Ovary (tissue), 3 donors: Measurements from ENCODE around the gene ZC3H10.

Source experiments
- EP300 ChIP-seq: sonication (generic); formaldehyde crosslinking; IDR thresholded peaks from one replicate; pipeline ENCODE4 v1.6.1; 2017; ENCODE audit warnings: antibody characterized with exemption
- TF ChIP-seq, protein P1 (sequence below), 3 donors: fragments of 450-650 bp in 2 of 3; fragments of 200-600 bp in 1 of 3; IDR thresholded peaks; one replicate each; pipeline versions ENCODE4 v1.5.1 to v1.8.0; 2016 to 2022; ENCODE audit warnings: antibody characterized with exemption in 3 of 3, mild to moderate bottlenecking in 1 of 3
- donor health status: DM: no; HTN: no; CAD: no.

DNA sequence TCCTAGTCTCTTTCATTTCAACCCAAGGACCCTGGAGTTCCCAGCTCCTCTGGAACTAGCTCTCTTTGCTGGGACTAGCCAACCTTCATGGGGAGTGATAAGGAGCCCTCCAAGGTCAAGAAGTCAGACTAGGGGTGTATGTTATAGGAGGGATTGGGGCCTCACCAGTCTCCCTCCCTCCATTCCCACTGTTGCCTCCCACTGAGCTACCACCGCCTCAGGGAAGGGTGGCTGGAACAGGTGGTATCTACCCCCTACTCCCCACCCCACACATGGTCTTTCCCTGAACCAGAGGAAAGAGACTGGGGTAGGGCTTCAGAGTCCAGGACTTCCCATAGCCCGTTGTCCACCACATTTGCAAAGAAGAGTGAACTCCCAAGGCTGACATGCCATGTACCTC lies 35.7 kb upstream of the ZC3H10 start:
- TF ChIP-seq, protein P1, sequence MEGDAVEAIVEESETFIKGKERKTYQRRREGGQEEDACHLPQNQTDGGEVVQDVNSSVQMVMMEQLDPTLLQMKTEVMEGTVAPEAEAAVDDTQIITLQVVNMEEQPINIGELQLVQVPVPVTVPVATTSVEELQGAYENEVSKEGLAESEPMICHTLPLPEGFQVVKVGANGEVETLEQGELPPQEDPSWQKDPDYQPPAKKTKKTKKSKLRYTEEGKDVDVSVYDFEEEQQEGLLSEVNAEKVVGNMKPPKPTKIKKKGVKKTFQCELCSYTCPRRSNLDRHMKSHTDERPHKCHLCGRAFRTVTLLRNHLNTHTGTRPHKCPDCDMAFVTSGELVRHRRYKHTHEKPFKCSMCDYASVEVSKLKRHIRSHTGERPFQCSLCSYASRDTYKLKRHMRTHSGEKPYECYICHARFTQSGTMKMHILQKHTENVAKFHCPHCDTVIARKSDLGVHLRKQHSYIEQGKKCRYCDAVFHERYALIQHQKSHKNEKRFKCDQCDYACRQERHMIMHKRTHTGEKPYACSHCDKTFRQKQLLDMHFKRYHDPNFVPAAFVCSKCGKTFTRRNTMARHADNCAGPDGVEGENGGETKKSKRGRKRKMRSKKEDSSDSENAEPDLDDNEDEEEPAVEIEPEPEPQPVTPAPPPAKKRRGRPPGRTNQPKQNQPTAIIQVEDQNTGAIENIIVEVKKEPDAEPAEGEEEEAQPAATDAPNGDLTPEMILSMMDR (IDR thresholded peaks at IDR 0.05) = no peak
- TF ChIP-seq EP300 = no peak
